ENCODE results near the gene RPS6KA2.
"Not testable (repeated sequence)": the region's sequence is repeated elsewhere in the genome, so short reads cannot be mapped to it uniquely, and the experiment has no call there.

The RPS6KA2 gene

DNA sequence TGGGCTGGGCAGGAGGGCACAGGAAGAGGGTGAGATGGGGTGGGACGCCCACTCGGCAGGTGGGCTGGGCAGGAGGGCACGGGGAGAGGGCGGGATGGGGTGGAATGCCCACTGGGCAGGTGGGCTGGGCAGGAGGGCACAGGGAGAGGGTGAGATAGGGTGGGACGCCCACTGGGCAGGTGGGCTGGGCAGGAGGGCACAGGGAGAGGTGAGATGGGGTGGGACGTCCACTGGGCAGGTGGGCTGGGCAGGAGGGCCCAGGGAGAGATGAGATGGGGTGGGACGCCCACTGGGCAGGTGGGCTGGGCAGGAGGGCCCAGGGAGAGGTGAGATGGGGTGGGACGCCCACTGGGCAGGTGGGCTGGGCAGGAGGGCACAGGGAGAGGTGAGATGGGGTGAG lies 45.2 kb downstream of the RPS6KA2 start:
- H3K9me3 ChIP-seq (ENCODE audit: control insufficient read depth, low read length); H3K4me1 ChIP-seq (ENCODE audit: control insufficient read depth, insufficient read depth, low read length, poor library complexity, severe bottlenecking); H3K27ac ChIP-seq (ENCODE audit: low read depth, low read length, severe bottlenecking); H3K4me3 ChIP-seq (ENCODE audit: extremely low read depth, insufficient read depth, low read length, poor library complexity, severe bottlenecking); H3K36me3 ChIP-seq (ENCODE audit: control insufficient read depth, insufficient read depth, low read length): not testable (repeated sequence)
- 98 to 100% methylated on average over 4 to 7 of the region's 8 CpGs for WGBS, 2 experiments (ENCODE audit: insufficient coverage in 2 of 2)

DNA sequence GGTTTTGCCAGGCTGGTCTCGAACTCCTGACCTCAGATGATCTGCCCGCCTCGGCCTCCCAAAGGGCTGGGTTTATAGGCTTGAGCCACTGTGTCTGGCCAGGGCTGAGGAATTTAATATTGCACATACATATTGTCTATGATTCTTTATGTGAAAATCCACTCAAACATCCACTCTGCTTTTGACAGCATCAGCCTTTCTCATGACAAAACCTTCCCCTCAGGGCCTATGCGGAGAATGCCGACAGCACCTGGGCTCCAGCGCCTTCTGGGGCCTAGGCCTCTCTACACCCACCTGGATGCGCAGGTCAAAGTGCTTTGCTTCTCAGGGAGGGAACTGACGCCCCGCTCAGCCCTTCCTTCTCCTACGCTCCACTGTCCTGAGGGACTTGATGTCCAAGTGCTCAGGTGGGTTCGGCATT lies 46.0 kb downstream of the RPS6KA2 start:
- WGBS, 2 experiments (ENCODE audit: insufficient coverage in 2 of 2) = 96% methylated on average over 8 to 9 of the region's 11 CpGs
- H3K36me3 ChIP-seq (ENCODE audit: control insufficient read depth, insufficient read depth, low read length) = peaks cover 4% of the 10 kb centered on the region
- peaks cover 6% of the 10 kb centered on the region for H3K9me3 ChIP-seq (ENCODE audit: control insufficient read depth, low read length)
- H3K4me1 ChIP-seq (ENCODE audit: control insufficient read depth, insufficient read depth, low read length, poor library complexity, severe bottlenecking) = no peaks in the 10 kb centered on the region
- no peak overlapping the region for H3K27ac ChIP-seq (ENCODE audit: low read depth, low read length, severe bottlenecking)
- H3K4me3 ChIP-seq (ENCODE audit: extremely low read depth, insufficient read depth, low read length, poor library complexity, severe bottlenecking) = no peak overlapping the region

DNA sequence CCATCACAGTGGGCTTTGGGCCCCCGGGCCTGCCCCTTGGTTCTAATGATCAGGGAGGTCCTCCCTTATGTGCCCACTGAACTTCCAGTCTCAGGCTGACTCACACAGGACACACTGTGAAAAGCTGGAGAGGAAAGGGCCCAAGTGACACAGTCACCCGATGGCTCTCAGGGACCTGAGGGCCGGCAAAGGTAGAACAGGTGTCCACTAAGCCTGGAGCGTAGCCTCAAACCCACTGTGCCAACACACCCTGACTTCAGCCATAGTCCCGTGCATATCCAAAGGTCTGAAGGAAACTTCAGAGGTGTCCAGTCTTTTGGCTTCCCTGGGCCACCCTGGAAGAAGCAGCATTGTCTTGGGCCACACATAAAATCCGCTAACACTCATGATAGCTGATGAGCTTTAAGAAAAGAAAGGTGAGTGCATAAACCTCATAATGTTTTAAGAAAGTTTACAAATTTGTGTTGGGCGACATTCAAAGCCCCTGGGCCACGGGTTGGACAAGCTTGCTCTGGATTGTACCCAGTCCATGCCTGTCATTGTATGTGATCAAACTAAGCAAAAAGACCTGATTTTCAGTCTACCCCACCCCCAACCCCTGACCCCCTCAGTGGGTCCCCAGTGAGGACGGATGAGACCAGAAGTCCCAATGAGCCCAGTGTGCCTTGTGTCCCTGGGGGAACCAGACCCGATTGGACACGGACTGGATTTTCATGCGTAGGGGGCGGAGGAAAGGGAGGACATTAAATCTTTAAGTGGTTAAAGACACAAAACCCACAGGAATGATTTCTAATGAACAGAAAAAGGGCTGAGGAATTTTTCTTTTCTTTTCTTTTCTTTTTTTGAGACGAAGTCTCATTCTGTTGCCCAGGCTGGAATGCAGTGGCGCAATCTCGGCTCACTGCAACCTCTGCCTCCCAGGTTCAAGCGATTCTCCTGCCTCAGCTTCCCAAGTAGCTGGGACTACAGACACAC lies 46.7 kb downstream of the RPS6KA2 start:
- peaks cover 7% of the 10 kb centered on the region for H3K9me3 ChIP-seq (ENCODE audit: control insufficient read depth, low read length)
- H3K4me1 ChIP-seq (ENCODE audit: control insufficient read depth, insufficient read depth, low read length, poor library complexity, severe bottlenecking) = no peaks in the 10 kb centered on the region
- WGBS, 2 experiments (ENCODE audit: insufficient coverage in 2 of 2) = 87 to 95% methylated on average over 11 of the region's 17 CpGs
- no peak overlapping the region for H3K27ac ChIP-seq (ENCODE audit: low read depth, low read length, severe bottlenecking)
- no peak overlapping the region for H3K4me3 ChIP-seq (ENCODE audit: extremely low read depth, insufficient read depth, low read length, poor library complexity, severe bottlenecking)
- peaks cover 4% of the 10 kb centered on the region for H3K36me3 ChIP-seq (ENCODE audit: control insufficient read depth, insufficient read depth, low read length)

DNA sequence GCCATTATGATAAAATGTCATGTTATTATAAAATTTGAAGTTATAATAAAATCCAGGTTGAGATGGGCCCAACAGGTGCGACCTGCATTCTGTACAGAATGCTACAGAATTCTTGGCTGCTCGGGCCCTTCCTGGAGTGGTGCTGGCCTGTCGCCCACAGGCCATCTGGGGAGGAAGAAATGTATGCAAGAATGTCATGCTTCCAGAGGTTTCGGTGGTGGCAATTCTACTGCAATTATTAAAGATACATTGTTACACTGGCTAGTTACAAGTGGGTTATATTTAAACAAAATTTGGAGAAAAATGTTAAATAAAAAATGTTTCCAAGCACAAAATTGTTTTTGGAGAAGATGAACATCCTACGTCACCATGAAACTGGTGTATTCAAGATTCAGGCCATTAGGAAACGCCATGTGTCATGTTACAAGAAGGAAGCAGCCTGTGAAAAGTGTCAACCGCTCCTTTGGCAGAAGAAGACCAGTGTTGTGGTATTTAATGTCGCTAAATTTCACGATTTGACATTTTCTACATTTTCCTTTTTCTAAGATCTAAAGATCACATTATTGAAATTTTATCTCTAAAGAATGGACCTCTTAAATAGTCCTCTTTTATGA lies 47.7 kb downstream of the RPS6KA2 start:
- no peaks in the 10 kb centered on the region for H3K4me1 ChIP-seq (ENCODE audit: control insufficient read depth, insufficient read depth, low read length, poor library complexity, severe bottlenecking)
- H3K4me3 ChIP-seq (ENCODE audit: extremely low read depth, insufficient read depth, low read length, poor library complexity, severe bottlenecking) = no peak overlapping the region
- H3K36me3 ChIP-seq (ENCODE audit: control insufficient read depth, insufficient read depth, low read length) = peaks cover 4% of the 10 kb centered on the region
- H3K9me3 ChIP-seq (ENCODE audit: control insufficient read depth, low read length) = peaks cover 7% of the 10 kb centered on the region
- no peak overlapping the region for H3K27ac ChIP-seq (ENCODE audit: low read depth, low read length, severe bottlenecking)
- 93 to 97% methylated on average over 3 to 4 of the region's 9 CpGs for WGBS, 2 experiments (ENCODE audit: insufficient coverage in 2 of 2)

DNA sequence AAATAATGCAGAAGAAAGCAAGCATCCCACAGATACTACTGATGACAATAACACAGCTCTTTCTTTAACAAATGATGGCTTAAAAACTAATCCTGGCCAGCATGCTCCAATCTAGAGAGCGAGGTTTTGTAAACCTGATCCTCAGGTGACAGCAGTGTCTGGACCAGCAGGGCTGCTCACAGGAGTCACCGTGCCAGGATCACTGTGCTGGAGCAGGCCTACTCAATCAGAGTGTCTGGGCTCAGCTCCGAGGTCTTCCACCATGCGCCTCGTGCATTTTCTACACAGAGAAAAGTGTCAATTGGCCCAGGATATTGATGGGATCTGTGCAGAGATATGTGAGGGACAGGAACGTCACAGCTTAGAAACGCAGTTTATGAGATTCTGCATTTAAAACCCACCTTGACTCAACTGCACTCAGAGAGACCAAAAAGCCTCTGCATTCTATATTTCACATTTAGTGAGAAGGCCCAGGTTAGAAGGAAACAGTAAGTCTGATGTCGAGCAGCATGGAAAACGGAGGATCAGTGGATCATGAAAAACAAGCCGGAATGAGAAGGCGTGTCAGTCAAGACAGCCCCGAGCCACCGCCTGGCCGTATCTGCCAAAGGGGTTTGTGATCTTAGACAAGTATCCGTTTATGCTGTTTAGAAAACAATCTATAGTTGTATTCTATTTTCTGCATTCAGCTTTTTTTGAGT lies 48.4 kb downstream of the RPS6KA2 start:
- no peaks in the 10 kb centered on the region for H3K4me1 ChIP-seq (ENCODE audit: control insufficient read depth, insufficient read depth, low read length, poor library complexity, severe bottlenecking)
- H3K36me3 ChIP-seq (ENCODE audit: control insufficient read depth, insufficient read depth, low read length) = peaks cover 4% of the 10 kb centered on the region
- H3K27ac ChIP-seq (ENCODE audit: low read depth, low read length, severe bottlenecking) = no peak overlapping the region
- 95 to 100% methylated on average over 11 to 12 of the region's 15 CpGs for WGBS, 2 experiments (ENCODE audit: insufficient coverage in 2 of 2)
- H3K4me3 ChIP-seq (ENCODE audit: extremely low read depth, insufficient read depth, low read length, poor library complexity, severe bottlenecking) = no peak overlapping the region
- peaks cover 7% of the 10 kb centered on the region for H3K9me3 ChIP-seq (ENCODE audit: control insufficient read depth, low read length)

DNA sequence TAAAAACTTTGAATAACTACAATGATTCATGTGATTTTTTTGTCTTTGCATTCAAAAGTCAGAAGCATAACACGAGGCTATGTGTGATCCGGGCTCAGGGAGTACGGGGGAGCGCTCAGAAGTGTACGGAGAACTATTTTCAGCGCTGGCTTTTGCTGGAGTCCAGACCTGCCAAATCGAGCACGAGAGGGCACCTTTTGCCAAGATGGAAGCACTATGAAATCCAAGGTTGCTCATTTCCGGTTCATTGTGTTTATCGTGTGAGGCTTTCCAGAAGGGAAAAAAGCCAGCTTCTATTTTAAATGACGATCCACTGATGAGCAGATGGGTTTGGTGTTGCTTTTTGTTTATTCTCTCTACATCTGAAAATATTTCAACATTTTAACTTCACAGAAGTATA lies 51.8 kb downstream of the RPS6KA2 start:
- 95 to 97% methylated on average over 8 to 9 of the region's 11 CpGs for WGBS, 2 experiments (ENCODE audit: insufficient coverage in 2 of 2)
- Histone ChIP-seq H3K4me1 (ENCODE audit: control insufficient read depth, insufficient read depth, low read length, poor library complexity, severe bottlenecking) (peaks cover 12% of the 10 kb centered on the region), H3K9me3 (ENCODE audit: control insufficient read depth, low read length) (peaks cover 7% of the 10 kb centered on the region), H3K36me3 (ENCODE audit: control insufficient read depth, insufficient read depth, low read length) (peaks cover 4% of the 10 kb centered on the region), H3K27ac (ENCODE audit: low read depth, low read length, severe bottlenecking) (no peak overlapping the region), H3K4me3 (ENCODE audit: extremely low read depth, insufficient read depth, low read length, poor library complexity, severe bottlenecking) (no peak overlapping the region)

DNA sequence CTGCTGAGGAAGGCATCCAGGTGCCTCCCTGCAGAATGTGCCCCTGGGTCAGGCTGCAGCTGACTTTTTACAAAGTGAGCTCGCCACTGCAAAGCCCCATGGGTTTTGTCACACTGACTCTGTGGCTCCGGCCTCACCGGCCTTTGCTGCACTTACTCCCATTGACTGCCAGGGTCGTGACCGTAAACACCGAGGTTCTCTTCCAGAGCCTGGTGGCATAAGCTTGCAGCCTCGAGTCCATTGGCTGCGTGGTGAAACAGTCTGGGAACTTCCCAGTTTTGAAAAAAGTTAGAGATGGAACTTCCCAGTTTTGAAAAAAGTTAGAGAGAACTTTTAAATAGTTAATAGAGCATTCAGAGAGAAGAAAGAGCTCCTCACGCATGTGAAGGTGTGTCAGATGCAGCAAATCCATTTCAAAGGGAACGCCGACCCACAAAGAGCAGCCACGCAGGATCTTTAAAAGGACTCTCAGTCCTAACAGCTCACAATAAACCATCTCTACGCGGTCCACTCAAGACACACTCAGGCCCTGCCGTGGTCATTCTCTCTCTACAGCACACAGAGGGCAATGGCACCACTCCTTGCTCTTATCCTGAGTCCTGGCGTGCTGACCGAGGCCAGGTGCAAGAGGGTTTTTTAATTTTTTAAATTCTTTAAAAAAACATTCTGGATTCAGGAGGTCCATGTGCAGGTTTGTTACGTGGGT lies 53.4 kb downstream of the RPS6KA2 start:
- Histone ChIP-seq H3K27ac (ENCODE audit: low read depth, low read length, severe bottlenecking) (no peak overlapping the region), H3K4me3 (ENCODE audit: extremely low read depth, insufficient read depth, low read length, poor library complexity, severe bottlenecking) (no peak overlapping the region), H3K9me3 (ENCODE audit: control insufficient read depth, low read length) (peaks cover 7% of the 10 kb centered on the region), H3K36me3 (ENCODE audit: control insufficient read depth, insufficient read depth, low read length) (peaks cover 4% of the 10 kb centered on the region), H3K4me1 (ENCODE audit: control insufficient read depth, insufficient read depth, low read length, poor library complexity, severe bottlenecking) (peaks cover 12% of the 10 kb centered on the region)
- WGBS, 2 experiments (ENCODE audit: insufficient coverage in 2 of 2) = 73 to 79% methylated on average over 11 to 14 of the region's 18 CpGs

DNA sequence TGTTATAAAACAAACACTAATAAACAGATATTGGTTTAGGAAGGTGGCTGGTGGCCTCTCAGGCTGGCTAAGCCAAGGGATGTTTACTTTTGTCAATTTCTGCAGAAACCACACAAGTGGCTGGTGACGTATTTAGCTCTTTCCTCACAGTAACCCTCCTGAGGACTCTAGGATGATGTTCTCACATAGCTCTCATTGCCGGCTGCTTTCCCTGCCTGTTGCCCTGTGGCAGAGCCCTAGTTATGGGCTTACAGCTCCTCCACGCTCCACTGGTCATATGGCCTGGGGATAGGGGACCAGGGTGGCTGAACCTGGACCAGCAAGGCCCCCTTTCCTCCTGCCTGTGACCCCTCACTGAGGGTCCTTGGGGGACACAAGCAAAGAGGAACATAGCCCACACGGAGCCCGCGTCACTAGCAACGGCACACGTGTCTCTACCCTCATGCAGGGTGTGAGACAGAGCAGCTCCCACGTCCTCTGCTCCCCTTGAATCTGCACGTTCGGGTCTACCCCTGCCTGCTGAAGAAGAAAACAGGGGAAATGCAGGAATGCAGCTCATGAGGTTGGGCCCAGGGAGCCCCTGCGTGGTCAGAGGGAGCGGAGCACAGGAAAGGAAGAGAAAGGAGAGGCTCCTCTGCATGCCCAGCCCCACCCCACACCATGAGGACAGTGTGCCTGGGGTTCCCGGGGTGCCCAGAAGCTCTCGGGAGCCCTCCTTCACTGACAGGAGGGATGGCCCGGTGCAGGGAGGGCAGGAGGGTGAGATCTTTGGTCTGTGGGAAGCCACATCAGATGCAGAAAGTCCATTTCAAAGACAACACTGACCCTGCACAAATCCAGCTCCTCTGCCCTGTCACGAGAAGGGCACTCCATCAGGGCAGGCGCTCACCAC lies 54.4 kb downstream of the RPS6KA2 start:
- peaks cover 7% of the 10 kb centered on the region for H3K9me3 ChIP-seq (ENCODE audit: control insufficient read depth, low read length)
- peaks cover 19% of the 10 kb centered on the region for H3K4me1 ChIP-seq (ENCODE audit: control insufficient read depth, insufficient read depth, low read length, poor library complexity, severe bottlenecking)
- H3K4me3 ChIP-seq (ENCODE audit: extremely low read depth, insufficient read depth, low read length, poor library complexity, severe bottlenecking) = no peak overlapping the region
- no peak overlapping the region for H3K27ac ChIP-seq (ENCODE audit: low read depth, low read length, severe bottlenecking)
- no peaks in the 10 kb centered on the region for H3K36me3 ChIP-seq (ENCODE audit: control insufficient read depth, insufficient read depth, low read length)
- 58 to 60% methylated on average over 15 to 17 of the region's 18 CpGs for WGBS, 2 experiments (ENCODE audit: insufficient coverage in 2 of 2)

DNA sequence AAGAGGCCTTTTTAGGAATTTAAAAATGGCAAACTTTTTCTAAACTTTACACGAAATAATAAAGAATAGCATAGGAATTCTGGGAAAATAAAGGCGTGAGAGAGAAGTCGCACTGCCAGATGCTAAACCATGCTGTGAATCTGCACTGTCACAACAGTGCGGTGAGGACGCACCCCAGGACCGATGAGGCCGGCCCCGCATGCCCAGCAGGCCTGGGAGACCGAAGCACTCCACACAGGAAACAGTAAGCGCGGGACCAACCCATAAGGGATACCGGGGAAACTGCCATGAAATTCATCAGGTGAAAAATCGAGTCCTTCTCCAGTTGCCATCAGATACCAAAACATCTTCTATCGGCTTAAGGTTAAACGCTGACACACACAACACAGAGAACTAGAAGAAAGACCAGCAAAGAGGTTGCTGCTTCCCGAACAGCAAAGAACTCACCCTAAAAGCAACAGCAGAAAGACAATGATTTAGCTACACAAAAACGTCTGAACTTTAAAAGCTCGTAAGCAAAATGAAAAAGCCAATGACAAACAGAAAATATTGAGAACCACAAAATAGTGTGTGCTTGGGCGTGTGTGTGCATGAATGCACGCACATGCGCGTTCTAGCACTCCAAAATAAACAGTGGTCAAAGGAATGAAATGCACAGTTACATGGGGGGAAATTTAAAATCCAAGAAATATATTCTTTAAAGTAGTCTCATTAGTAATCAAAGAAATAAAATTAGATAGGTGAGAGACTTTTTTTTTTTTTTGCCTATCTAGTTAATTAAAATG lies 55.9 kb downstream of the RPS6KA2 start:
- 88 to 91% methylated on average over 16 of the region's 22 CpGs for WGBS, 2 experiments (ENCODE audit: insufficient coverage in 2 of 2)
- H3K27ac ChIP-seq (ENCODE audit: low read depth, low read length, severe bottlenecking) = no peak overlapping the region

More for the DNA sequence above, 55.9 kb downstream of the RPS6KA2 start:
- Histone ChIP-seq H3K4me1 (ENCODE audit: control insufficient read depth, insufficient read depth, low read length, poor library complexity, severe bottlenecking) (peaks cover 19% of the 10 kb centered on the region), H3K4me3 (ENCODE audit: extremely low read depth, insufficient read depth, low read length, poor library complexity, severe bottlenecking) (no peak overlapping the region), H3K36me3 (ENCODE audit: control insufficient read depth, insufficient read depth, low read length) (no peaks in the 10 kb centered on the region), H3K9me3 (ENCODE audit: control insufficient read depth, low read length) (peaks cover 2% of the 10 kb centered on the region)
